ENCODE measurements around the gene LCLAT1.

LCLAT1 gene

GRCh38 chr2:30424231-30424630 is 22.8 kb upstream of the LCLAT1 start:
- DNase-seq = no peak

- no peak for DNase-seq
These were observed 21.7 kb upstream of the LCLAT1 start for GRCh38 chr2:30425326-30425725.

GRCh38 chr2:30427606-30428347 is 19.3 kb upstream of the LCLAT1 start:
- no peak for DNase-seq

GRCh38 chr2:30428348-30428662 is 18.7 kb upstream of the LCLAT1 start:
- no peak for DNase-seq

- no peak for DNase-seq
These were observed 18.1 kb upstream of the LCLAT1 start for GRCh38 chr2:30428827-30429461.

- no peak for DNase-seq
These were observed 13.3 kb upstream of the LCLAT1 start for GRCh38 chr2:30433541-30434299.

GRCh38 chr2:30434708-30435107 is 12.3 kb upstream of the LCLAT1 start:
- no peak for DNase-seq

GRCh38 chr2:30436859-30437435 is 10.1 kb upstream of the LCLAT1 start:
- DNase-seq = no peak

- no peak for DNase-seq
These were observed 9.1 kb upstream of the LCLAT1 start for GRCh38 chr2:30437809-30438548.

GRCh38 chr2:30439296-30439695 is 7.8 kb upstream of the LCLAT1 start:
- DNase-seq = no peak

- no peak for DNase-seq
These were observed 7.2 kb upstream of the LCLAT1 start for GRCh38 chr2:30439879-30440278.

- no peak for DNase-seq
These were observed 6.0 kb upstream of the LCLAT1 start for GRCh38 chr2:30441023-30441422.

- DNase-seq = no peak
These were observed 4.0 kb upstream of the LCLAT1 start for GRCh38 chr2:30443081-30443480.

GRCh38 chr2:30444273-30444672 is 2.8 kb upstream of the LCLAT1 start:
- no peak for DNase-seq

- no peak for DNase-seq
These were observed 1.7 kb upstream of the LCLAT1 start for GRCh38 chr2:30445266-30445821.

GRCh38 chr2:30446602-30447148 is 371 bp upstream of the LCLAT1 start:
- peak in 1 of 5 experiments; percentile 14 for DNase-seq

- peak in 1 of 5 experiments; percentile 14 for DNase-seq
These were observed 1.3 kb downstream of the LCLAT1 start for GRCh38 chr2:30448308-30448707.

GRCh38 chr2:30448866-30449265 is 1.8 kb downstream of the LCLAT1 start:
- no peak for DNase-seq

- DNase-seq = no peak
These were observed 3.0 kb downstream of the LCLAT1 start for GRCh38 chr2:30450025-30450424.

GRCh38 chr2:30453498-30453897 is 6.5 kb downstream of the LCLAT1 start:
- no peak for DNase-seq

GRCh38 chr2:30454571-30454970 is 7.5 kb downstream of the LCLAT1 start:
- no peak for DNase-seq

- no peak for DNase-seq
These were observed 8.2 kb downstream of the LCLAT1 start for GRCh38 chr2:30455114-30455738.
